Measurements from ENCODE around the gene TECPR1. TPM values are rescaled to one million over a fixed set of nuclear protein-coding genes. Genes with fewer than 3 reads are reported as not detected.

TECPR1 gene
- polyA plus RNA-seq, 1 experiment = 2.7 TPM

DNA sequence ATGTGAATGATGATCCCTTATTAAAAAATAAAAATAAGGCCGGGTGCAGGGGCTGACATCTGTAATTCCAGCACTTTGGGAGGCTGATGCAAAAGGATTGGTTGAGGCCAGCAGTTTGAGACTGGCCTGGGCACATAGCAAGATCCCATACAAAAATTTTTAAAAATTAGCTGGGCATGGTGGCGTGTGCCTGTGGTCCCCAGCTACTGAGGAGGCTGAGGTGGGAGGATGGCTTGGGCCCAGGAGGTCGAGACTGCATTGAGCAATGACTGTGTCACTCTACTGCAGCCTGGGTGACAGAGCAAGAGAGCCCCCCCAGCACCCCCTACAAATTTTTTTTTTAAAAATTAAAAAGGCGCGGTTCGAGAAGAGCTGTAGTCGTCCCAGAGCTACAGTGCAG lies 28.3 kb upstream of the TECPR1 start:
- H3K4me3 ChIP-seq (ENCODE audit: low read depth, low read length) = no peak overlapping the region
- H3K36me3 ChIP-seq (ENCODE audit: control insufficient read depth, insufficient read depth, low read length) = peaks cover 8% of the 10 kb centered on the region
- H3K27me3 ChIP-seq (ENCODE audit: control insufficient read depth, insufficient read depth, low read length) = no peaks in the 10 kb centered on the region
- ChIA-PET CTCF (interaction anchor here (1.6 kb wide), 1 partner anchor 13 kb away, joined by 5 read pairs; no protein-coding TSS in a partner anchor), POLR2A (no interaction called here)
- no peak for DNase-seq (ENCODE audit: low read depth)
- no peak for TF ChIP-seq CTCF (IDR thresholded peaks at IDR 0.05; ENCODE audit: insufficient read depth, low read depth, low read length)

GRCh38 chr7:98278936-98279335 lies 26.9 kb upstream of the TECPR1 start:
- no peak overlapping the region for H3K4me3 ChIP-seq (ENCODE audit: low read depth, low read length)
- H3K36me3 ChIP-seq (ENCODE audit: control insufficient read depth, insufficient read depth, low read length) = peaks cover 6% of the 10 kb centered on the region
- POLR2A ChIA-PET = no interaction called here
- no peaks in the 10 kb centered on the region for H3K27me3 ChIP-seq (ENCODE audit: control insufficient read depth, insufficient read depth, low read length)
- no peak for DNase-seq (ENCODE audit: low read depth)
- CTCF ChIA-PET = interaction anchor here (0.8 to 1.2 kb wide), 2 partner anchors 17 to 38 kb away, joined by 3 to 4 read pairs; no protein-coding TSS in a partner anchor
- TF ChIP-seq CTCF (IDR thresholded peaks at IDR 0.05; ENCODE audit: insufficient read depth, low read depth, low read length) = no peak

- no peak for TF ChIP-seq CTCF (IDR thresholded peaks at IDR 0.05; ENCODE audit: insufficient read depth, low read depth, low read length)
- Histone ChIP-seq H3K4me3 (ENCODE audit: low read depth, low read length) (no peak overlapping the region), H3K27me3 (ENCODE audit: control insufficient read depth, insufficient read depth, low read length) (no peaks in the 10 kb centered on the region), H3K36me3 (ENCODE audit: control insufficient read depth, insufficient read depth, low read length) (peaks cover 3% of the 10 kb centered on the region)
- no peak for DNase-seq (ENCODE audit: low read depth)
- ChIA-PET POLR2A (no interaction called here), CTCF (interaction anchor here (0.6 to 1.2 kb wide), 2 partner anchors 16 to 123 kb away, joined by 3 read pairs; partner anchors contain the start of gene BAIAP2L1)
These were observed 26.4 kb upstream of the TECPR1 start for GRCh38 chr7:98278408-98278807.

GRCh38 chr7:98276241-98276761 lies 24.3 kb upstream of the TECPR1 start:
- ChIA-PET POLR2A (no interaction called here), CTCF (no interaction called here)
- H3K4me3 ChIP-seq (ENCODE audit: low read depth, low read length) = no peak overlapping the region
- no peaks in the 10 kb centered on the region for H3K27me3 ChIP-seq (ENCODE audit: control insufficient read depth, insufficient read depth, low read length)
- peak; percentile 37 for DNase-seq (ENCODE audit: low read depth)
- no peak for TF ChIP-seq CTCF (IDR thresholded peaks at IDR 0.05; ENCODE audit: insufficient read depth, low read depth, low read length)
- no peaks in the 10 kb centered on the region; the same call in 1 of the 2 replicates for H3K36me3 ChIP-seq (ENCODE audit: control insufficient read depth, insufficient read depth, low read length)

GRCh38 chr7:98267303-98267702 lies 15.3 kb upstream of the TECPR1 start:
- POLR2A ChIA-PET = no interaction called here
- no peak for DNase-seq (ENCODE audit: low read depth)
- no peaks in the 10 kb centered on the region for H3K27me3 ChIP-seq (ENCODE audit: control insufficient read depth, insufficient read depth, low read length)
- CTCF ChIA-PET = interaction anchor here (1.0 to 2.7 kb wide), 7 partner anchors 9 to 137 kb away, joined by 3 to 16 read pairs (median 3); partner anchors contain the start of gene BAIAP2L1
- no peak overlapping the region for H3K4me3 ChIP-seq (ENCODE audit: low read depth, low read length)
- TF ChIP-seq CTCF (IDR thresholded peaks at IDR 0.05; ENCODE audit: insufficient read depth, low read depth, low read length) = no peak
- H3K36me3 ChIP-seq (ENCODE audit: control insufficient read depth, insufficient read depth, low read length) = no peaks in the 10 kb centered on the region
